ENCODE results near the gene FCHSD2. TPM values are rescaled to one million over a fixed set of nuclear protein-coding genes. Genes with fewer than 3 reads are reported as not detected.
A peak's percentile ranks its signal among the peaks of the same experiment; 100 is the strongest.

FCHSD2 gene
- total and polyA plus RNA-seq, 2 of the 13 experiments (the other 11 are each of a cell fraction or from before 2014, with no cell fraction given) = 20.5 to 24.8 TPM

GRCh38 chr11:73177778-73178539 is 35.8 kb upstream of the FCHSD2 start (continued):
- TF ChIP-seq ZNF639 (CRISPR knock-in tag; conservative IDR thresholded peaks at IDR 0.05) (no peak), ATF1 (CRISPR knock-in tag; IDR thresholded peaks at IDR 0.05) (no peak), PHF8 (CRISPR knock-in tag; IDR thresholded peaks at IDR 0.05) (no peak), HMGXB3 (CRISPR knock-in tag; IDR thresholded peaks at IDR 0.05; ENCODE audit: borderline replicate concordance) (no peak), ZNF503 (CRISPR knock-in tag; IDR thresholded peaks at IDR 0.05) (no peak), FOSL2 (CRISPR knock-in tag; IDR thresholded peaks at IDR 0.05) (0 out of 2 replicates have a peak, but pooled peaks have one; percentile 36), ARNT2 (CRISPR knock-in tag; IDR thresholded peaks at IDR 0.05; ENCODE audit: low read depth) (no peak), PPARG (CRISPR knock-in tag; conservative IDR thresholded peaks at IDR 0.05) (0 out of 2 replicates have a peak, but pooled peaks have one; percentile 34), MYC (CRISPR knock-in tag; IDR thresholded peaks at IDR 0.05; ENCODE audit: borderline replicate concordance) (peak; percentile 22; the same call in 1 of the 2 replicates), ZNF713 (CRISPR knock-in tag; IDR thresholded peaks at IDR 0.05) (no peak), ZKSCAN5 (CRISPR knock-in tag; IDR thresholded peaks at IDR 0.05) (no peak), ZFAT (CRISPR knock-in tag; conservative IDR thresholded peaks at IDR 0.05) (no peak), NAIF1 (CRISPR knock-in tag; IDR thresholded peaks at IDR 0.05; ENCODE audit: borderline replicate concordance) (no peak), SMYD3 (CRISPR knock-in tag; IDR thresholded peaks at IDR 0.05) (no peak), ZNF234 (CRISPR knock-in tag; conservative IDR thresholded peaks at IDR 0.05) (no peak), PAX8 (CRISPR knock-in tag; IDR thresholded peaks at IDR 0.05; ENCODE audit: borderline replicate concordance) (no peak), DPF2 (CRISPR knock-in tag; IDR thresholded peaks at IDR 0.05; ENCODE audit: borderline replicate concordance, low read depth) (no peak), DBP (CRISPR knock-in tag; IDR thresholded peaks at IDR 0.05; ENCODE audit: not compliant biosample characterization) (no peak), MXD4 (CRISPR knock-in tag; IDR thresholded peaks at IDR 0.05) (peak; percentile 36; the same call in 1 of the 2 replicates)
